Hepatocyte (in vitro differentiated cells): ENCODE measurements around the gene KIAA0586.

Source experiments
- EZH2 ChIP-seq: fragments of 200-600 bp; sonication (generic); IDR thresholded peaks from 2 replicates; pipeline ENCODE4 v1.6.1; 2016; ENCODE audit warnings: antibody characterized with exemption, mild to moderate bottlenecking, borderline replicate concordance
- EZH2phosphoT487 ChIP-seq: fragments of 200-600 bp; sonication (generic); IDR thresholded peaks from one replicate; pipeline ENCODE4 v1.6.1; 2018; ENCODE audit warnings: antibody characterized with exemption, mild to moderate bottlenecking, low read depth, moderate library complexity; ENCODE audit not compliant: unreplicated experiment, severe bottlenecking
- TF ChIP-seq, protein P1 (sequence below): fragments of 200-600 bp; sonication (generic); IDR thresholded peaks from 2 replicates; pipeline ENCODE4 v1.5.1; 2016; ENCODE audit warnings: antibody characterized with exemption, mild to moderate bottlenecking; ENCODE audit not compliant: poor library complexity

GRCh38 chr14:58477653-58478052 lies 50.1 kb downstream of the KIAA0586 start:
- TF ChIP-seq, protein P1, sequence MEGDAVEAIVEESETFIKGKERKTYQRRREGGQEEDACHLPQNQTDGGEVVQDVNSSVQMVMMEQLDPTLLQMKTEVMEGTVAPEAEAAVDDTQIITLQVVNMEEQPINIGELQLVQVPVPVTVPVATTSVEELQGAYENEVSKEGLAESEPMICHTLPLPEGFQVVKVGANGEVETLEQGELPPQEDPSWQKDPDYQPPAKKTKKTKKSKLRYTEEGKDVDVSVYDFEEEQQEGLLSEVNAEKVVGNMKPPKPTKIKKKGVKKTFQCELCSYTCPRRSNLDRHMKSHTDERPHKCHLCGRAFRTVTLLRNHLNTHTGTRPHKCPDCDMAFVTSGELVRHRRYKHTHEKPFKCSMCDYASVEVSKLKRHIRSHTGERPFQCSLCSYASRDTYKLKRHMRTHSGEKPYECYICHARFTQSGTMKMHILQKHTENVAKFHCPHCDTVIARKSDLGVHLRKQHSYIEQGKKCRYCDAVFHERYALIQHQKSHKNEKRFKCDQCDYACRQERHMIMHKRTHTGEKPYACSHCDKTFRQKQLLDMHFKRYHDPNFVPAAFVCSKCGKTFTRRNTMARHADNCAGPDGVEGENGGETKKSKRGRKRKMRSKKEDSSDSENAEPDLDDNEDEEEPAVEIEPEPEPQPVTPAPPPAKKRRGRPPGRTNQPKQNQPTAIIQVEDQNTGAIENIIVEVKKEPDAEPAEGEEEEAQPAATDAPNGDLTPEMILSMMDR, result no peak
- TF ChIP-seq EZH2 (no peak), EZH2phosphoT487 (no peak)
